Hepatocyte (in vitro differentiated cells): ENCODE results near the gene DNM3. TPM values are rescaled to one million over a fixed set of nuclear protein-coding genes. Genes with fewer than 3 reads are reported as not detected.

Source experiments
- DNase-seq: peaks from one replicate; pipeline ENCODE4 v3.0.0-alpha.2; 2016; ENCODE audit warnings: low spot score
- H2AFZ ChIP-seq: fragments of 200-600 bp; sonication (generic); 2 replicates; pipeline ENCODE4 v1.6.0; 2016; ENCODE audit warnings: antibody characterized with exemption, mild to moderate bottlenecking
- H3K27ac ChIP-seq: fragments of 200-600 bp; sonication (generic); 2 replicates; pipeline ENCODE4 v1.5.1; 2016; ENCODE audit warnings: mild to moderate bottlenecking
- H3K27me3 ChIP-seq: fragments of 200-600 bp; sonication (generic); 2 replicates; pipeline ENCODE4 v1.6.1; 2016
- H3K36me3 ChIP-seq: fragments of 200-600 bp; sonication (generic); replicated peaks from 2 replicates; pipeline ENCODE4 v1.5.1; 2016; ENCODE audit warnings: low read depth; ENCODE audit not compliant: insufficient read depth
- H3K4me1 ChIP-seq: fragments of 200-600 bp; sonication (generic); 2 replicates; pipeline ENCODE4 v1.5.1; 2016; ENCODE audit warnings: mild to moderate bottlenecking, moderate library complexity; ENCODE audit not compliant: insufficient read depth
- H3K4me2 ChIP-seq: fragments of 200-600 bp; sonication (generic); 2 replicates; pipeline ENCODE4 v1.6.0; 2016
- H3K4me3 ChIP-seq: fragments of 200-600 bp; sonication (generic); 2 replicates; pipeline ENCODE4 v1.5.1; 2016; ENCODE audit warnings: mild to moderate bottlenecking
- H3K79me2 ChIP-seq: fragments of 200-600 bp; sonication (generic); 2 replicates; pipeline ENCODE4 v1.6.0; 2017; ENCODE audit warnings: mild to moderate bottlenecking
- H3K9me2 ChIP-seq: fragments of 200-600 bp; sonication (generic); replicated peaks from 2 replicates; pipeline ENCODE4 v1.6.0; 2017; ENCODE audit warnings: mild to moderate bottlenecking; ENCODE audit not compliant: insufficient read depth
- H3K9me3 ChIP-seq: fragments of 200-600 bp; sonication (generic); 2 replicates; pipeline ENCODE4 v1.5.1; 2016; ENCODE audit warnings: low read depth, mild to moderate bottlenecking
- H4K20me1 ChIP-seq: fragments of 200-600 bp; sonication (generic); 2 replicates; pipeline ENCODE4 v1.6.0; 2016; ENCODE audit warnings: mild to moderate bottlenecking; ENCODE audit not compliant: insufficient read depth, poor library complexity, severe bottlenecking
- EZH2 ChIP-seq: fragments of 200-600 bp; sonication (generic); IDR thresholded peaks from 2 replicates; pipeline ENCODE4 v1.6.1; 2016; ENCODE audit warnings: antibody characterized with exemption, mild to moderate bottlenecking, borderline replicate concordance
- EZH2phosphoT487 ChIP-seq: fragments of 200-600 bp; sonication (generic); IDR thresholded peaks from one replicate; pipeline ENCODE4 v1.6.1; 2018; ENCODE audit warnings: antibody characterized with exemption, mild to moderate bottlenecking, low read depth, moderate library complexity; ENCODE audit not compliant: unreplicated experiment, severe bottlenecking
- WGBS: methylation state at CpG from one replicate; pipeline ENCODE4 v1.1.6; 2016; ENCODE audit warnings: low lambda C conversion rate; ENCODE audit errors: missing lambda C conversion rate; 5-methylcytosine and 5-hydroxymethylcytosine counted together
- polyA plus RNA-seq: library from polyadenylated mRNA; unstranded; fragments of >200 nt; fragmentation: Nextera tagmentation; extraction: Ambion mirVana; gene quantifications from 2 replicates; pipeline ENCODE4 v1.2.1, GENCODE V29; 2016
- total RNA-seq: library from RNA; depleted of rRNA; stranded (reverse); fragments of >200 nt; gene quantifications from 2 replicates; pipeline ENCODE4 v1.2.3, GENCODE V29; 2014
- TF ChIP-seq, protein P1 (sequence below): fragments of 200-600 bp; sonication (generic); IDR thresholded peaks from 2 replicates; pipeline ENCODE4 v1.5.1; 2016; ENCODE audit warnings: antibody characterized with exemption, mild to moderate bottlenecking; ENCODE audit not compliant: poor library complexity

The DNM3 gene
- total and polyA plus RNA-seq, 2 experiments from 2014 or later, result 1.5 TPM; not detected in 1

DNA sequence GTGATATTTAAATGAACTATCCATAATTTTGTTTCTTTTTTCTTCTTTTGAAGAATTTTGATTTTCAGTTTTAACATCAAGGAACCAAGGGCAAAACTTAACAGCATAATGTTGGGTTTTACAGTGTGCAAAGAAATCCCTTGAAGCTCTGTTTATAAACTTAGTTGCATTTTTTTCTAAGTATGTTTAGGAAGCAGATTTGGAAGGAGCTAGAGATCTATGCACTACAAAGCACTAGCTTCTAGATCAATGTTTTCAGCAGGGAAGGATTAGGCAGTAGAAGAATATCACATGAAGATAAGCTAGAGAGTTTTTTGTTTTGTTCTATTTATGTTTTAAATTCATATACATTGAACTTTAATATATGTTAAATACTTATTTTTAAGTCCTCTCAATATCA lies 328.5 kb downstream of the DNM3 start:
- Histone ChIP-seq H3K9me2 (no peaks in the 10 kb centered on the region), H3K27me3 (no peaks in the 10 kb centered on the region), H3K9me3 (no peaks in the 10 kb centered on the region), H2AFZ (no peak overlapping the region), H3K4me2 (peak overlapping the region; percentile 14), H3K79me2 (no peaks in the 10 kb centered on the region), H3K4me3 (no peak overlapping the region), H3K27ac (no peak overlapping the region), H3K4me1 (peaks cover 27% of the 10 kb centered on the region), H3K36me3 (no peaks in the 10 kb centered on the region), H4K20me1 (no peaks in the 10 kb centered on the region)
- no peak for DNase-seq
- TF ChIP-seq, protein P1, sequence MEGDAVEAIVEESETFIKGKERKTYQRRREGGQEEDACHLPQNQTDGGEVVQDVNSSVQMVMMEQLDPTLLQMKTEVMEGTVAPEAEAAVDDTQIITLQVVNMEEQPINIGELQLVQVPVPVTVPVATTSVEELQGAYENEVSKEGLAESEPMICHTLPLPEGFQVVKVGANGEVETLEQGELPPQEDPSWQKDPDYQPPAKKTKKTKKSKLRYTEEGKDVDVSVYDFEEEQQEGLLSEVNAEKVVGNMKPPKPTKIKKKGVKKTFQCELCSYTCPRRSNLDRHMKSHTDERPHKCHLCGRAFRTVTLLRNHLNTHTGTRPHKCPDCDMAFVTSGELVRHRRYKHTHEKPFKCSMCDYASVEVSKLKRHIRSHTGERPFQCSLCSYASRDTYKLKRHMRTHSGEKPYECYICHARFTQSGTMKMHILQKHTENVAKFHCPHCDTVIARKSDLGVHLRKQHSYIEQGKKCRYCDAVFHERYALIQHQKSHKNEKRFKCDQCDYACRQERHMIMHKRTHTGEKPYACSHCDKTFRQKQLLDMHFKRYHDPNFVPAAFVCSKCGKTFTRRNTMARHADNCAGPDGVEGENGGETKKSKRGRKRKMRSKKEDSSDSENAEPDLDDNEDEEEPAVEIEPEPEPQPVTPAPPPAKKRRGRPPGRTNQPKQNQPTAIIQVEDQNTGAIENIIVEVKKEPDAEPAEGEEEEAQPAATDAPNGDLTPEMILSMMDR, result no peak
- TF ChIP-seq EZH2phosphoT487 (no peak), EZH2 (no peak)

DNA sequence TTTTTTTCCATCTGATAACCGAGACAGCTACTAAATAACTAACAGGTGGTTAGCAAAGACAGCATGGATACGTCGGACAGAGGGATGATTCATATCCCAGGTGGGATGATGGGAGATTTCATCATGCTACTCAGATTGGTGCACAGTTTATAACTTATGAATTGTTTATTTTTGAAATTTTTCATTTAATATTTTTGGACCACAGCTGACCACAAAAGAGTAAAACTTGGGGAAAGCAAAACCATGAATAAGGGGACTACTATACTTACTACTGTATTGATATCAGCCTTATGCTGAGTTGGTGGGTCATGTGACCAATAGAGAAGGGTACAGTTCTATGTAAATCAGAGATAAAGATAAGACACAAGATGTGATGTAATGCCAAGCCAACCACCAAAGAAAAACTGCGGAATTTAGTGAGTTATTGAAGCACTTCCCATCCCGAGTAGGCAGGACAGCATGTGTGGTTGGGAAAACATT lies 331.1 kb downstream of the DNM3 start:
- WGBS, result 78% methylated on average over 5 of the region's 5 CpGs
- Histone ChIP-seq H3K27me3 (no peaks in the 10 kb centered on the region), H3K4me2 (no peak overlapping the region), H3K9me2 (no peaks in the 10 kb centered on the region), H3K9me3 (no peaks in the 10 kb centered on the region), H3K4me1 (peaks cover 27% of the 10 kb centered on the region), H3K27ac (no peak overlapping the region), H3K36me3 (no peaks in the 10 kb centered on the region), H2AFZ (no peak overlapping the region), H3K4me3 (no peak overlapping the region), H3K79me2 (no peaks in the 10 kb centered on the region), H4K20me1 (no peaks in the 10 kb centered on the region)
- TF ChIP-seq EZH2phosphoT487 (no peak), EZH2 (no peak)
- TF ChIP-seq, protein P1, result no peak
- no peak for DNase-seq

DNA sequence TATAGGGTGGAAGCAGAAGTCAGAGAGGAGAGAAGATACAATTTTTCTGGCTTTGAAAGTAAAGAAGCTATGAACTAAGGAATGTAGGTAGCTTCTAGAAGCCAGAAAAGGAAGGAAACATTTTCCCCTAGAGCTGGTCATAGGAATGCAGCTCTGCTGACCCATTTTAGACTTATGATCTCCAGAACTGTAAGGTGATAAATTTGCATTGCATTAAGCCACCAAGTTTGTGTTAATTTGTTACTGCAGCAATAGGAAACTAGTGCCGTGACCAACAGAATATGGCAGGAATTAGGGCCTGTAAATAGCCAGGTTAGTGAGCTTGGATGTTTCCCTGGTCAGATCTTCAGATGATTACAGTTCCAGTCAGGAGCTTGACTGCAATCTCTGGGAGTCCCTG lies 334.9 kb downstream of the DNM3 start:
- peaks cover 35% of the 10 kb centered on the region for H3K4me1 ChIP-seq
- no peaks in the 10 kb centered on the region for H3K9me2 ChIP-seq
- H3K27ac ChIP-seq, result no peak overlapping the region
- H3K36me3 ChIP-seq, result no peaks in the 10 kb centered on the region
- no peak for DNase-seq
- no peaks in the 10 kb centered on the region for H4K20me1 ChIP-seq
- no peak overlapping the region for H2AFZ ChIP-seq
- no peak overlapping the region for H3K4me3 ChIP-seq
- 77% methylated on average over 1 of the region's 1 CpG for WGBS
- no peak for TF ChIP-seq EZH2
- H3K79me2 ChIP-seq, result no peaks in the 10 kb centered on the region
- no peaks in the 10 kb centered on the region for H3K9me3 ChIP-seq
- H3K4me2 ChIP-seq, result no peak overlapping the region
- no peaks in the 10 kb centered on the region for H3K27me3 ChIP-seq

DNA sequence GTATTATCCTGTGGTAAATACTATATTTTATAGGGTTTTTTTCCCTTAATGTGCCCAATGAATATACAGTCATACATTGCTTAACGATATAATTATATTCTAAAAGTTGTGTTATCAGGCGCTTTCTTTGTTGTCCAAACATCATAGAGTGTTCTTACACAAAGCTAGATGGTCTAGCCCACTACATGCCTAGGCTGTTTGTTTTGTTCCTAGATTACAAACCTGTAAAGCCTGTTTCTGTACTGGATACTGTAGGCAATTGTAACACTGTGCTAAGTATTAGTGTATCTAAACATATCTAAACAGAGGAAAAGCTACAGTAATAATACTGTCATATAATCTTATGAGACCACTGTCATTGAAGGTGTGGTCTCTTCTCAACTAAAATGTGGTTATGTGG lies 336.6 kb downstream of the DNM3 start:
- Histone ChIP-seq H3K27ac (no peak overlapping the region), H3K4me2 (no peak overlapping the region), H3K9me2 (no peaks in the 10 kb centered on the region), H3K36me3 (no peaks in the 10 kb centered on the region), H3K4me3 (no peak overlapping the region), H3K27me3 (no peaks in the 10 kb centered on the region), H3K79me2 (no peaks in the 10 kb centered on the region), H3K9me3 (no peaks in the 10 kb centered on the region), H4K20me1 (no peaks in the 10 kb centered on the region), H3K4me1 (peaks cover 44% of the 10 kb centered on the region), H2AFZ (no peak overlapping the region)
- WGBS, result 76% methylated on average over 2 of the region's 2 CpGs
- DNase-seq, result peak; percentile 27
- no peak for TF ChIP-seq EZH2phosphoT487
- no peak for TF ChIP-seq EZH2
- TF ChIP-seq, protein P1, result no peak
